ENCODE measurements around the gene MINDY2. TPM values are rescaled to one million over a fixed set of nuclear protein-coding genes. Genes with fewer than 3 reads are reported as not detected.
A peak's percentile ranks its signal among the peaks of the same experiment; 100 is the strongest.

MINDY2 gene
- total RNA-seq, 1 experiment from 2014 or later = 29.9 TPM

GRCh38 chr15:58749532-58750337 is 21.4 kb upstream of the MINDY2 start, which contains the start of gene ADAM10 (continued):
- TF ChIP-seq TP53 (CRISPR knock-in tag; IDR thresholded peaks at IDR 0.05) (no peak), AR (CRISPR knock-in tag; IDR thresholded peaks at IDR 0.05) (no peak), MXD4 (CRISPR knock-in tag; IDR thresholded peaks at IDR 0.05; ENCODE audit: borderline replicate concordance) (no peak), PREB (CRISPR knock-in tag; IDR thresholded peaks at IDR 0.05; ENCODE audit: borderline replicate concordance) (no peak), USF2 (CRISPR knock-in tag; IDR thresholded peaks at IDR 0.05) (peak; percentile 98), ATF3 (CRISPR knock-in tag; conservative IDR thresholded peaks at IDR 0.05) (no peak), SMAD3 (CRISPR knock-in tag; IDR thresholded peaks at IDR 0.05; ENCODE audit: borderline replicate concordance) (no peak), OVOL2 (CRISPR knock-in tag; IDR thresholded peaks at IDR 0.05; ENCODE audit: borderline replicate concordance) (no peak), FOXP1 (CRISPR knock-in tag; IDR thresholded peaks at IDR 0.05; ENCODE audit: borderline replicate concordance) (0 out of 2 replicates have a peak, but pooled peaks have one; percentile 50), MAX (CRISPR knock-in tag; IDR thresholded peaks at IDR 0.05) (peak; percentile 70), ZNF423 (CRISPR knock-in tag; IDR thresholded peaks at IDR 0.05) (no peak), FOXK1 (CRISPR knock-in tag; IDR thresholded peaks at IDR 0.05) (0 out of 2 replicates have a peak, but pooled peaks have one; percentile 44), NFATC4 (CRISPR knock-in tag; IDR thresholded peaks at IDR 0.05) (no peak), SP1 (CRISPR knock-in tag; conservative IDR thresholded peaks at IDR 0.05) (peak; percentile 87), PRDM15 (CRISPR knock-in tag; IDR thresholded peaks at IDR 0.05) (peak; percentile 42; the same call in 1 of the 2 replicates), STAT6 (CRISPR knock-in tag; conservative IDR thresholded peaks at IDR 0.05; ENCODE audit: low read depth) (no peak), E2F5 (CRISPR knock-in tag; IDR thresholded peaks at IDR 0.05) (no peak), CTCF (IDR thresholded peaks at IDR 0.05) (no peak), ERG (CRISPR knock-in tag; IDR thresholded peaks at IDR 0.05) (no peak), ZNF416 (CRISPR knock-in tag; IDR thresholded peaks at IDR 0.05) (no peak), ZBTB21 (CRISPR knock-in tag; IDR thresholded peaks at IDR 0.05; ENCODE audit: borderline replicate concordance) (no peak)

Measured in WTC11 (cell line).